Measurements from ENCODE around the gene PTGER3.

Gene PTGER3

GRCh38 chr1:71049951-71050598 lies 2.5 kb upstream of the PTGER3 start:
- DNase-seq = peak; percentile 63

- DNase-seq = no peak
Observed at GRCh38 chr1:71046891-71047634, 553 bp downstream of the PTGER3 start.

DNA sequence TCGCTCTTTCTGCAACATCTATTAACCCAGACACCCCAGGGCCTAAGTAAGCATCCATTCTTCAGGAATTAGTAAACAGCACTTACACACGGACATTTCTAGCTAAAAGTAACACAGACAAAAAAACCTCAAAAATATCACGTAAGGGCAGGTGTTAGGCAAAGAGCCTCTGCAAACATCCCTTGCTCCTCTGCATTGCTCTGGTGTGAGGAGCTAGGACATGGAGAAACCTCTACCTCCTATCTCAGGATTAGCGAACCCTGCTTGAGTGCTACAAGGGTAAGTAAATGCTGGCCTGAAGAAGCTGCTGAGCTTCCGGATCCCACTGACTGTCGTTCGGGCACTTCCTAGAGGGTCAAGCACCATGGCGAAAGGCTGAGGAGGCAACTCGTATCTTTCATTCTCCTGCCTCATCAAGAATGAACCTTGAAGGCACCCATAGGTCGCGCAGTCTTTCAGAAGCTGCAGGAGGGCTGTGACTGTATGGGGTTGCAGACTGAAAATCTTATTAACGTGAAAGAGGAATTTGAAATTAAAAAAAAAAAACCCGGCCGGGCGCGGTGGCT lies 2.1 kb downstream of the PTGER3 start:
- no peak for DNase-seq

DNA sequence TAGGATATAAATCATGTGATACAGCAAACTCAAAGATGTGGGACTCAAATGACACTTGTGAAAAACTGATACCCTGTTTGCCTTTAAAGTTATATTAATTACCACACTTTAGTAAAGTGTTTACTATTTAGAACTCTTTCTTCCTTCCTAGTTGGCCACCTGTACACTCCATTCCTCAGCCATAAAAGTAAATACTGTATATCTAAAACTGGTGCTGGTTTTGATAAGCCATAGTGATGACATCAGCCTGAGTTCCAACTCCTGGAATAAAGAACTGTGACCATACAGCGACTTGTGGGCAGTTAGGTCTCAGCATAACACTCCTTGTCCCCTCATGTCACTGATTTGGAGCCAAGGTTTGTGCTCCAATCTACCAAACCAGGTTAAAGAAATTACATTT lies 2.8 kb downstream of the PTGER3 start:
- DNase-seq = no peak

DNA sequence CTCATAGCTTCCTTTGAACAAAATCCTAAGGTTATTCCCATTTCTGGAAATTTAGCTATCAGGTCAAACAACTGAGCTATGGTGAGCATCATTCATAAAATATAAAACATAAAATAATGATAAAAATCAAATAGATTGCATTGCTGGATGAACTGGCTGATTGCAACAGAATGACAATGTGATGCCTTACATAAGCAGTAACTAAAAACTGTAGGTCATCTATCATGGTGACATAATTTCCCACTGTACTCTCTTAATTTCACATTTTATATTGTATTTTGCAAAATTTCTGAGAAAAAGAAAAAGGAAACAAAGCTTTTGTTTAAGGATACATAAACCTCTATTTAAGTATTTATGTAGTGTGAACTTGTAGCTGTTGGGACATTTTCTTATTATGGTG lies 4.6 kb downstream of the PTGER3 start:
- no peak for DNase-seq

GRCh38 chr1:71041806-71042205 lies 5.8 kb downstream of the PTGER3 start:
- DNase-seq = no peak

DNA sequence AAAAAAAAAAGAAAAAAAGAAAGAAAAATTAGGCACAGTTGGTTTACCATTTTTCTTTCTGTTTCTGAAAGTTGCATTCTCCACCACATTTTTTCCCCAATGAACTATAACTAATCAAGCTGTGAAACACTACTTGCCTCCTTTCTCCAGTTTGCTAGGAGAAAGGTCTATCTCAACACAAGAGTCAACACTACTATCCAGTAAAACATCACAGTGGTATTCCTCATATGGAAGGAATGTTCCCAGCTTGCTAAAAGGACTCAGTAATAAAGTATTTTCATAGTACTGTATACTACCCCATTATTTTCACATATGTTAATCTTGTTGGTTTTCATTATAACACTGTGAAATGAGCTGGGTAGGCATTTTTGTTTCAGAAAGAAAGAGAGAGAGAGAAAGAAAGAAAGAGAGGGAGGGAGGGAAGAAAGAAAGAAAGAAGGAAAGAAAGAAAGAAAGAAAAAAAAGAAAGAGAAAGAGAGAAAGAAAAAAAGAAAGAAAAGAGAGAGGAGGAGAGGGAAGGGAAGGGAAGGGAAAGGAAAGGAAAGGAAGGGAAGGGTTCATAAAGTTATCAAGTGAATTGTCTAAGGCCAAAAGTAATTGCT lies 7.9 kb downstream of the PTGER3 start:
- no peak for DNase-seq

GRCh38 chr1:71038942-71039341 lies 8.7 kb downstream of the PTGER3 start:
- no peak for DNase-seq

DNA sequence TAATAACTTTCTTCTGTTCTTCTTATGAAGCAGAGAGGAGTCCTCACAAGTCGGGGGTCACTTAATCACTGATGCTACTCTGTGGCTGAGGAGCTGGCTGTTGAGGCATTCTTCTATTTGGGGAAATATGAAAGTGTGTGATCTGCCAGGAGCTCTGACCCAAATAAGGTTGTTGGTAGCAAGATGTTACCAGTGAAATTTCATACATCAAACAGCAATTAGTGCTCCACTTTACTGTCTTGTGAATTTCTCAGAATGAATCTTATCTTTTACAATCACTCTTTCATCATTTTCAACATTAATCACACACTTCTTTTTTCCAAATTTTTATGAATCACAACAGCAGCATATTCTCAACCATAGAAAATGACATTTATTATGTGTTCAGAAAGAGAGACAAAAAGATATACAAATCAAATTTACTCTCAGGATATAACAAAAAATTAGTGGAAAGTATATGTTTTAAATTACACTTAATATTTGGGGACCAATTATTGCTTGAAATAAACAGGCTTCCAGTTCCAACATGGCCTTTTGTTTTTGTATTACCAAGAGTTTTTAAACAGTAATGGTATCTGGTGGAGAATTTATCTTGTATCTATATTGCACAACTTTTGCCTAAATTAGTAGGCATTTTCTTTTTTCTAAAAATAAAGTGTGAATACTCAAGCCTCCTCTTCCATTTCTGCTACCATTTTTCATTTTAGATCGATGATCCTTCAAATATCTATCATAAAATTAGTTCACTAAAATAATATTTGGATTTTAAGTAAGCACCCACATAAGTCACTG lies 9.6 kb downstream of the PTGER3 start:
- no peak for DNase-seq

- DNase-seq = no peak
Observed at GRCh38 chr1:71037066-71037465, 10.6 kb downstream of the PTGER3 start.

DNA sequence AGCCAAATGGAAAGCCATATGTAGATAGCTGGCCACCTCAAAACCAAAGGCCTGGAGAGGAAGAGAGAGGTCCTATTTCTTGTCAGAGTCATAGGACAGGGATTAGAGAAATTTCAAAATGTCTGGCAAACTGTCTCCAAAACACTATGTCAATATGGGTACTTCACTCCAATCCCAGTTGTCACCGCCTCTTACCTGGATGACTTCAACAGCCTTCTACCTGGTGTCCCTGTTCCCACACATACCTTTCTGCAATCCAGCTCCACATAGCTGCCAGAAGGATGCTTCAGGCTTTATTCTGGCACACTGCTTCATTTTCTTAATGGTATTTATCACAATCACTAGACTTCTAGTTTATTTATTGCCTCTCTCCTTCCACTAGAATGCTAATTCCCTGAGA lies 14.5 kb downstream of the PTGER3 start:
- DNase-seq = no peak

- no peak for DNase-seq
Observed at GRCh38 chr1:71031426-71031825, 16.2 kb downstream of the PTGER3 start.

GRCh38 chr1:71030026-71030425 lies 17.6 kb downstream of the PTGER3 start:
- no peak for DNase-seq

DNA sequence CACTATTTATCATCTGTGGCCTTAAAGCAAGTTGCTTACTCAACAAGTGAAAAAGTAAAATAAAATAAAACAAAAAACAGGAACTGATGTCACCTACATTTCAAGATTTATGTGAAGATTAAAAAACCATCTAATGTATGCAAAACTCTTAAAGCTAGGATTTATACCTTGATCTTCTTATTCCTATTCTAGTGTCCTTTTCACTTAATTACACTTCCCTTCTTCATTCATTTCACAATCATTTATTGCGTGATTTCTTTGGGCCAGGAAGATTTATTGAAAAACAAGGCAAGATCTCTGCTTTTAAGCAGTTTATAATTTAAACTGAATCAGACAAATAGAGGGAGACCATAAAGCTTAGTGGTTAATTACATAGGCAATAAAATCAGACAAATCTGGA lies 18.6 kb downstream of the PTGER3 start:
- DNase-seq = no peak

DNA sequence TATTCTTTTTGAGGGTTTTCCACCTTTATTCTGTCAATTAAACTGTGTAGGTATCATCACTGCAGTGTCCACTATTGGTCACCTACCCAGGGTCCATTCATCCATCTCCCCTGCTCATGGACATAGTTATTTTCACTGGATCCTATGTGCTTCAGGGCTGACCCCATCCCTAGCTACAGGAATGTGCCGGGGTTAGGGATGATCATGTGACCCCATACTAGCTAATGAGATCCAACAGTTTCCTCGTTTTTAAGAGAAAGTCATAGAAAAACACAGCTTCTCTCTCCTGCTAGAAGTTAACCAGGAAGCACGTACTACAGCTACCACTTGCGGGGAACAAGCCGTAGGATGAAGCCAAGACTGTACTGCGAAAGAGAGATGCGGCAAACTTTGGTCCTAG lies 19.6 kb downstream of the PTGER3 start:
- no peak for DNase-seq

- DNase-seq = no peak
Observed at GRCh38 chr1:71026093-71026492, 21.5 kb downstream of the PTGER3 start.

- DNase-seq = no peak
Observed at GRCh38 chr1:71023515-71023914, 24.1 kb downstream of the PTGER3 start.

DNA sequence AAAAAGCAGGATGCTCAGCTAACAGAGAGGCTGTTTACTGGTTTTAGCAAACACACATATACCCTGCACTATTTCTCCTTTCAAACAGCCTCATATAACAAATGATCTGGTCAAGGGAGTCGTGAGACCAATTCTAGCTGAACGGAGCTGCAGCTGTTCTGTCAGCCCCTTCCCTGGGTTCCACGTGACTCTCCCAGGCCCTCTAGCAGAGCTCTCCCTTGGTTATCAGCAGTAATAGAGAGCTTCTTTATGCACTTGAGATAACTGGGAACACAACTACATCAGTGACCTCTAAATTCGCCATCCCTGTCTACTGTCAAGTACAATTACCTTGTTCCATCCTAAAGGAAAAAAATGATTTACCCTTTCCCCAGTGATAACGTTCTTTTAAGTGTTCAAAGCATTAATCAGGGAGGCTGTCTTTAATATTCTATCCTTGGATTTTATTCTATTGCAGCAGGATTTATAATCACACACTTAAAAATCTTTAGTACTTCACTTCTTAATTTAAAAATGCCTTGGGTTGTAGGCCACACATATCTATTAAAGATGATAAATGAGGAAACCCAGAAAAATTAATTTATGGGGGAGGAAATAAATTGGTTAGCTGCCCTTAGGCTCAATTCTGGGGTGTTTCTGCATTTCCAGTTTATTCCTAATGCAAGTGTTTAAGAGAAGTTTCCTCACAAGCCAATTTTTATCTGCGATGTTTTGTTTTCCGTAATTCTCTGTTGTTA lies 28.2 kb downstream of the PTGER3 start:
- no peak for DNase-seq

DNA sequence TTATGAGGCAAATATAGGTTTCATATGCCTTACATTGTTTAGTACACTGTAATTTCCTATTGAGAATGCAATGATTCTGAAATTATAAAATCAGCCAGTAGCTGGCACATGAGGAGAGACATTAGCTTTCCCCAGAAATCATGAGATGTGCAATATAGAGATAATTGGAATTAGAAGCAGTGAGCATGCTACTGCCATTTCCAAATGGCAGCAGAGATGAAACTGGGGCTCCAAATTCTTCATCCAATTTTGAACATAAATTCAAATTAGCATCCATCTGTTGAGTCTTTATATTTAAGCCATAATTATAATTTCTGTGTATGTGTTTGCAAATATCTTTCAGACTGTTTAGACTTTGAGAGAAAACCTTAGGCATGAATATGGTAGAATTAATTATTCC lies 28.8 kb downstream of the PTGER3 start:
- no peak for DNase-seq

GRCh38 chr1:71015745-71016144 lies 31.9 kb downstream of the PTGER3 start:
- no peak for DNase-seq

- no peak for DNase-seq
Observed at GRCh38 chr1:71014178-71014579, 33.4 kb downstream of the PTGER3 start.

DNA sequence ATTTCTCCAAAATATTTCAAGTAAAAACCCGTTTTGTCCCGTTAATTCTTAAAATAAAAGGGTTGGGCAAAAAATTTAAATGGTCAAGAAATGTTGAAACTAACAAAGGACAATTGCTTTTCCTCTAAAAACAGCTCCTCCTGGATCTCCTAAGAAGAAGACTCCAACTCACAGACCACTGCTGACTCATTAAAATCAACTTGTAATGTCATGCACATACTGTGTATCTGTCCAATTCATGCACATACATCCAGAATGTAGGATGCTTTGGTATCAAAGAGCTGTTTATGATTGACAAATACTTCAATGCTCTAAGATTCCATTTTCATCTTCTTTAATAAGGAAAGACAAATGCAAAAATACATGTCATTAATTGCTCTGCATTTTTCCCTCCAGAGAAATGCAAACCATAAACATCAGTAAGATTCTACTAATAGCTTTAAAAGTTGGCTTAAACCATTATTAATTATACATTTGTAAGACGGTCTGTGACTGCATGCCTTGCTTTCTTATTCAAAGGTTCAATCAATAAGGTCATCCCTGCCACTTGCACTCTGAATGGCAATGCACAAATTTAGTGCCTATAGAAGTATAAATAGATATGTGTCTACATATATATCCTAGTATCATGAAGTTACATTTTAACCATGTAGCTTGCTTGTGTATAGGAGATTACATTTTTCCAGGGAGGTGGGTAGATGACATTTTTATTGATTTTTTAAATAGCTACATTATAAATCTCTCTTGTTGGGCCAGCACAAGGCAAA lies 44.7 kb downstream of the PTGER3 start:
- no peak for DNase-seq
